Stimulated activated naive CD8-positive, alpha-beta T cell treated with anti-CD3 and anti-CD28 coated beads, Interleukin-15, amount 100 ng/mL, for 72 hours (primary cell): ENCODE data around the gene HNRNPK.

Experiments
- ATAC-seq: fragments of 150-1000 bp; cut with Tn5 transposase; 2 replicates; pipeline ENCODE4 v1.10.0; 2021; ENCODE audit warnings: mild to moderate bottlenecking, moderate library complexity
- DNase-seq, 2 donors: peaks; one replicate each; pipeline ENCODE4 v3.0.0; 2021 to 2022
- H3K27ac Mint-ChIP-seq, 2 donors: one replicate each; pipeline ENCODE4 v1.8.0; 2022; ENCODE audit warnings: mild to moderate bottlenecking in 2 of 2, mixed read lengths in 2 of 2, moderate library complexity in 2 of 2
- H3K27me3 Mint-ChIP-seq: one replicate; pipeline ENCODE4 v1.8.0; 2022; ENCODE audit warnings: mixed read lengths
- H3K4me1 Mint-ChIP-seq: one replicate; pipeline ENCODE4 v1.8.0; 2022; ENCODE audit warnings: mild to moderate bottlenecking, mixed read lengths
- H3K4me3 Mint-ChIP-seq, 2 donors: one replicate each; pipeline ENCODE4 v1.8.0; 2022; ENCODE audit warnings: mild to moderate bottlenecking in 2 of 2, mixed read lengths in 2 of 2, moderate library complexity in 1 of 2
- H3K9me3 Mint-ChIP-seq, 2 donors: one replicate each; pipeline ENCODE4 v1.8.0; 2022; ENCODE audit warnings: mixed read lengths in 2 of 2

The HNRNPK gene

GRCh38 chr9:83979812-83980394 is at the start of gene HNRNPK:
Gene HNRNPK (minus strand): TSS chr9:83980215. CDS start chr9:83978252, 1,963 bp downstream.
- peak; percentile 88 for ATAC-seq
- H3K4me3 Mint-ChIP-seq: peak within 1 kb of the TSS; percentile 84 to 97
- H3K27me3 Mint-ChIP-seq: no peaks in the 10 kb centered on the region
- H3K9me3 Mint-ChIP-seq: no peaks in the 10 kb centered on the region
- H3K27ac Mint-ChIP-seq: peak within 1 kb of the TSS; percentile 97 to 100
- peaks cover 46% of the 10 kb centered on the region for H3K4me1 Mint-ChIP-seq
- DNase-seq: peak; percentile 99

- Mint-ChIP-seq H3K9me3 (no peaks in the 10 kb centered on the region), H3K4me3 (no peak overlapping the region), H3K27ac (no peak overlapping the region), H3K27me3 (peaks cover 14% of the 10 kb centered on the region), H3K4me1 (no peaks in the 10 kb centered on the region)
- DNase-seq (no peak), ATAC-seq (no peak)
Observed at GRCh38 chr9:84027201-84027600, 47.2 kb upstream of the HNRNPK start.

- Mint-ChIP-seq H3K4me3 (no peak overlapping the region), H3K4me1 (no peaks in the 10 kb centered on the region), H3K27ac (no peak overlapping the region), H3K27me3 (peaks cover 14% of the 10 kb centered on the region), H3K9me3 (no peaks in the 10 kb centered on the region)
- ATAC-seq (no peak), DNase-seq (no peak)
Observed at GRCh38 chr9:84024041-84024575, 44.1 kb upstream of the HNRNPK start.

- H3K9me3 Mint-ChIP-seq: no peaks in the 10 kb centered on the region
- no peak overlapping the region for H3K4me3 Mint-ChIP-seq
- H3K27me3 Mint-ChIP-seq: no peaks in the 10 kb centered on the region
- H3K4me1 Mint-ChIP-seq: no peaks in the 10 kb centered on the region
- H3K27ac Mint-ChIP-seq: no peak overlapping the region
- DNase-seq: no peak
- no peak for ATAC-seq
Observed at GRCh38 chr9:84007662-84008061, 27.6 kb upstream of the HNRNPK start.

- DNase-seq: no peak
- no peak overlapping the region for H3K4me3 Mint-ChIP-seq
- H3K27ac Mint-ChIP-seq: no peak overlapping the region
- H3K4me1 Mint-ChIP-seq: peaks cover 16% of the 10 kb centered on the region
- no peaks in the 10 kb centered on the region for H3K27me3 Mint-ChIP-seq
- no peaks in the 10 kb centered on the region for H3K9me3 Mint-ChIP-seq
- no peak for ATAC-seq
Observed at GRCh38 chr9:84003246-84003645, 23.2 kb upstream of the HNRNPK start.

- Mint-ChIP-seq H3K4me3 (no peak overlapping the region), H3K4me1 (peaks cover 16% of the 10 kb centered on the region), H3K9me3 (no peaks in the 10 kb centered on the region), H3K27me3 (no peaks in the 10 kb centered on the region), H3K27ac (no peak overlapping the region)
- ATAC-seq (peak; percentile 77), DNase-seq (no peak)
Observed at GRCh38 chr9:84002344-84002743, 22.3 kb upstream of the HNRNPK start.

GRCh38 chr9:84001621-84002020 is 21.6 kb upstream of the HNRNPK start:
- H3K9me3 Mint-ChIP-seq: no peaks in the 10 kb centered on the region
- H3K4me1 Mint-ChIP-seq: peaks cover 18% of the 10 kb centered on the region
- DNase-seq (no peak), ATAC-seq (no peak)
- H3K27me3 Mint-ChIP-seq: no peaks in the 10 kb centered on the region
- H3K4me3 Mint-ChIP-seq: no peak overlapping the region
- H3K27ac Mint-ChIP-seq: peak overlapping the region in 1 of 2 donors; percentile 47

- H3K4me1 Mint-ChIP-seq: peaks cover 24% of the 10 kb centered on the region
- DNase-seq (no peak), ATAC-seq (no peak)
- H3K9me3 Mint-ChIP-seq: no peaks in the 10 kb centered on the region
- H3K27ac Mint-ChIP-seq: no peak overlapping the region
- H3K27me3 Mint-ChIP-seq: no peaks in the 10 kb centered on the region
- H3K4me3 Mint-ChIP-seq: no peak overlapping the region
Observed at GRCh38 chr9:84000186-84000585, 20.2 kb upstream of the HNRNPK start.

- DNase-seq: no peak
- no peak overlapping the region for H3K27ac Mint-ChIP-seq
- H3K9me3 Mint-ChIP-seq: no peaks in the 10 kb centered on the region
- peaks cover 24% of the 10 kb centered on the region for H3K4me1 Mint-ChIP-seq
- H3K4me3 Mint-ChIP-seq: no peak overlapping the region
- ATAC-seq: no peak
- no peaks in the 10 kb centered on the region for H3K27me3 Mint-ChIP-seq
Observed at GRCh38 chr9:83999141-83999918, 19.3 kb upstream of the HNRNPK start.

GRCh38 chr9:83996126-83996525 is 16.1 kb upstream of the HNRNPK start:
- H3K4me1 Mint-ChIP-seq: peaks cover 9% of the 10 kb centered on the region
- DNase-seq: no peak
- H3K27me3 Mint-ChIP-seq: no peaks in the 10 kb centered on the region
- no peak for ATAC-seq
- H3K9me3 Mint-ChIP-seq: no peaks in the 10 kb centered on the region
- no peak overlapping the region for H3K27ac Mint-ChIP-seq
- no peak overlapping the region for H3K4me3 Mint-ChIP-seq

- H3K27ac Mint-ChIP-seq: no peak overlapping the region
Observed at GRCh38 chr9:83992901-83993300, 12.9 kb upstream of the HNRNPK start.

GRCh38 chr9:83992407-83992806 is 12.4 kb upstream of the HNRNPK start:
- no peak overlapping the region for H3K27ac Mint-ChIP-seq
- H3K4me3 Mint-ChIP-seq: no peak overlapping the region

More at GRCh38 chr9:83992901-83993300, 12.9 kb upstream of the HNRNPK start:
- Mint-ChIP-seq H3K4me3 (no peak overlapping the region), H3K4me1 (peaks cover 8% of the 10 kb centered on the region), H3K9me3 (no peaks in the 10 kb centered on the region), H3K27me3 (no peaks in the 10 kb centered on the region)
- ATAC-seq (no peak), DNase-seq (no peak)

GRCh38 chr9:83991355-83991754 is 11.3 kb upstream of the HNRNPK start:
- H3K27ac Mint-ChIP-seq: no peak overlapping the region
- ATAC-seq (no peak), DNase-seq (no peak)
- H3K9me3 Mint-ChIP-seq: no peaks in the 10 kb centered on the region
- no peak overlapping the region for H3K4me3 Mint-ChIP-seq
- H3K4me1 Mint-ChIP-seq: peaks cover 17% of the 10 kb centered on the region
- H3K27me3 Mint-ChIP-seq: no peaks in the 10 kb centered on the region

More at GRCh38 chr9:83992407-83992806, 12.4 kb upstream of the HNRNPK start:
- Mint-ChIP-seq H3K27me3 (no peaks in the 10 kb centered on the region), H3K9me3 (no peaks in the 10 kb centered on the region), H3K4me1 (peaks cover 11% of the 10 kb centered on the region)
- DNase-seq (no peak), ATAC-seq (no peak)

GRCh38 chr9:83988411-83988810 is 8.4 kb upstream of the HNRNPK start:
- Mint-ChIP-seq H3K4me3 (no peak overlapping the region), H3K9me3 (no peaks in the 10 kb centered on the region), H3K27me3 (no peaks in the 10 kb centered on the region), H3K27ac (no peak overlapping the region), H3K4me1 (peaks cover 26% of the 10 kb centered on the region)
- ATAC-seq (no peak), DNase-seq (no peak)

GRCh38 chr9:83987402-83987791 is 7.4 kb upstream of the HNRNPK start:
- Mint-ChIP-seq H3K4me3 (peak overlapping the region; percentile 10 to 29), H3K27me3 (no peaks in the 10 kb centered on the region), H3K9me3 (no peaks in the 10 kb centered on the region), H3K4me1 (peaks cover 36% of the 10 kb centered on the region), H3K27ac (peak overlapping the region in 1 of 2 donors; percentile 48)
- no peak for DNase-seq
- ATAC-seq: no peak

- Mint-ChIP-seq H3K9me3 (no peaks in the 10 kb centered on the region), H3K27ac (no peak overlapping the region), H3K27me3 (no peaks in the 10 kb centered on the region), H3K4me3 (peak overlapping the region in 1 of 2 donors; percentile 29), H3K4me1 (peaks cover 40% of the 10 kb centered on the region)
- DNase-seq (no peak), ATAC-seq (no peak)
Observed at GRCh38 chr9:83986765-83987401, 6.9 kb upstream of the HNRNPK start.
